Endothelial cell (in vitro differentiated cells): ENCODE data around the gene CA14. TPM values are rescaled to one million over a fixed set of nuclear protein-coding genes. Genes with fewer than 3 reads are reported as not detected.

ENCODE experiments used
- DNase-seq: peaks from one replicate; pipeline ENCODE4 v3.0.0; 2021; ENCODE audit warnings: low spot score
- H3K27ac Mint-ChIP-seq: one replicate; pipeline ENCODE4 v1.8.0; 2021; ENCODE audit warnings: mixed read lengths, inconsistent platforms; ENCODE audit not compliant: unreplicated experiment
- H3K27me3 Mint-ChIP-seq: one replicate; pipeline ENCODE4 v1.8.0; 2021; ENCODE audit warnings: mild to moderate bottlenecking, moderate library complexity, mixed read lengths, inconsistent platforms; ENCODE audit not compliant: unreplicated experiment
- H3K36me3 Mint-ChIP-seq: one replicate; pipeline ENCODE4 v1.8.0; 2021; ENCODE audit warnings: mild to moderate bottlenecking, low read depth, mixed read lengths, inconsistent platforms; ENCODE audit not compliant: unreplicated experiment
- H3K4me1 Mint-ChIP-seq: one replicate; pipeline ENCODE4 v1.8.0; 2021; ENCODE audit warnings: mild to moderate bottlenecking, mixed read lengths, inconsistent platforms; ENCODE audit not compliant: unreplicated experiment
- H3K4me3 Mint-ChIP-seq: one replicate; pipeline ENCODE4 v1.8.0; 2021; ENCODE audit warnings: mild to moderate bottlenecking, mixed read lengths, inconsistent platforms; ENCODE audit not compliant: unreplicated experiment
- H3K9me3 Mint-ChIP-seq: one replicate; pipeline ENCODE4 v1.8.0; 2021; ENCODE audit warnings: mixed read lengths, inconsistent platforms; ENCODE audit not compliant: unreplicated experiment
- CTCF ChIP-seq: fragments of 200-600 bp; sonication (generic); IDR thresholded peaks from one replicate; pipeline ENCODE4 v1.5.0; 2021; ENCODE audit warnings: antibody characterized with exemption; ENCODE audit not compliant: unreplicated experiment
- total RNA-seq: library from RNA; stranded (reverse); fragmentation: NEBNext Ultra II Directional; extraction: Animal tissue kit (Norgen Biotek cat#: 25700); gene quantifications from one replicate; pipeline ENCODE4 v1.2.1, GENCODE V29; 2021; ENCODE audit not compliant: unreplicated experiment

CA14 gene
- total RNA-seq, 1 donor from 2014 or later: 6.3 TPM

- DNase-seq: no peak
- Mint-ChIP-seq H3K36me3 (peaks cover 14% of the 10 kb centered on the region), H3K9me3 (no peaks in the 10 kb centered on the region), H3K27ac (peak overlapping the region; percentile 44), H3K27me3 (no peaks in the 10 kb centered on the region), H3K4me1 (peaks cover 2% of the 10 kb centered on the region), H3K4me3 (no peak overlapping the region)
- no peak for TF ChIP-seq CTCF
Observed at GRCh38 chr1:150309758-150310508, 52.4 kb downstream of the CA14 start.

- H3K27ac Mint-ChIP-seq: no peak overlapping the region
- H3K9me3 Mint-ChIP-seq: no peaks in the 10 kb centered on the region
- TF ChIP-seq CTCF: no peak
- no peak overlapping the region for H3K4me3 Mint-ChIP-seq
- no peak for DNase-seq
- no peaks in the 10 kb centered on the region for H3K27me3 Mint-ChIP-seq
- peaks cover 9% of the 10 kb centered on the region for H3K4me1 Mint-ChIP-seq
- H3K36me3 Mint-ChIP-seq: peaks cover 11% of the 10 kb centered on the region
Observed at GRCh38 chr1:150311762-150312161, 54.2 kb downstream of the CA14 start.

Other genes with a start within 250 kb of the CA14 start
- 20.4 TPM for gene OTUD7B, start 247.0 kb upstream of the CA14 start, total RNA-seq
- 32.5 TPM for gene VPS45, start 190.0 kb upstream of the CA14 start, total RNA-seq
- gene PLEKHO1, start 107.9 kb upstream of the CA14 start, total RNA-seq: 71.6 TPM
- 35.6 TPM for gene ANP32E, start 21.7 kb upstream of the CA14 start, total RNA-seq
- gene APH1A, start 11.2 kb downstream of the CA14 start, total RNA-seq: 333 TPM
- gene C1orf54, start 15.0 kb downstream of the CA14 start, total RNA-seq: 411 TPM
- gene CIART, start 24.8 kb downstream of the CA14 start, total RNA-seq: 9.1 TPM
- 63.1 TPM for gene MRPS21, start 36.1 kb downstream of the CA14 start, total RNA-seq
- 78.4 TPM for gene PRPF3, start 63.8 kb downstream of the CA14 start, total RNA-seq
- 29.6 TPM for gene RPRD2, start 106.4 kb downstream of the CA14 start, total RNA-seq
- gene TARS2, start 229.6 kb downstream of the CA14 start, total RNA-seq: 16.6 TPM